GM18858 (cell line): ENCODE measurements around the gene FCHSD2.
"Not testable (repeated sequence)": the region's sequence is repeated elsewhere in the genome, so short reads cannot be mapped to it uniquely, and the experiment has no call there.

Experiments
- ATAC-seq: cut with Tn5 transposase; IDR thresholded peaks from one replicate; pipeline ENCODE4 v1.9.1; 2021; ENCODE audit not compliant: unreplicated experiment

FCHSD2 gene

GRCh38 chr11:72940417-72940816, 201.7 kb downstream of the FCHSD2 start:
- no peak for ATAC-seq

GRCh38 chr11:72939031-72939430, 203.1 kb downstream of the FCHSD2 start:
- ATAC-seq = no peak

GRCh38 chr11:72937439-72937838, 204.7 kb downstream of the FCHSD2 start:
- no peak for ATAC-seq

GRCh38 chr11:72935700-72936099, 206.4 kb downstream of the FCHSD2 start:
- no peak for ATAC-seq

- no peak for ATAC-seq
Measured at GRCh38 chr11:72932132-72932570, 210.0 kb downstream of the FCHSD2 start.

GRCh38 chr11:72930008-72930407, 212.1 kb downstream of the FCHSD2 start:
- no peak for ATAC-seq

- ATAC-seq = no peak
Measured at GRCh38 chr11:72929256-72929655, 212.9 kb downstream of the FCHSD2 start.

GRCh38 chr11:72927380-72927779, 214.7 kb downstream of the FCHSD2 start:
- ATAC-seq = no peak

GRCh38 chr11:72926076-72926475, 216.0 kb downstream of the FCHSD2 start:
- ATAC-seq = no peak

- ATAC-seq = no peak
Measured at GRCh38 chr11:72925656-72926055, 216.5 kb downstream of the FCHSD2 start.

GRCh38 chr11:72924568-72925190, 217.4 kb downstream of the FCHSD2 start:
- no peak for ATAC-seq

GRCh38 chr11:72921028-72921716, 220.9 kb downstream of the FCHSD2 start:
- ATAC-seq = no peak

- no peak for ATAC-seq
Measured at GRCh38 chr11:72920001-72920400, 222.1 kb downstream of the FCHSD2 start.

- no peak for ATAC-seq
Measured at GRCh38 chr11:72918851-72919250, 223.3 kb downstream of the FCHSD2 start.

- ATAC-seq = no peak
Measured at GRCh38 chr11:72912253-72912652, 229.9 kb downstream of the FCHSD2 start.

GRCh38 chr11:72909558-72910388, 232.3 kb downstream of the FCHSD2 start:
- not testable (repeated sequence) for ATAC-seq

- no peak for ATAC-seq
Measured at GRCh38 chr11:72908032-72908676, 234.0 kb downstream of the FCHSD2 start.

GRCh38 chr11:72904016-72904415, 238.1 kb downstream of the FCHSD2 start:
- no peak for ATAC-seq

- no peak for ATAC-seq
Measured at GRCh38 chr11:72901374-72901773, 240.7 kb downstream of the FCHSD2 start.

GRCh38 chr11:72900013-72900412, 242.1 kb downstream of the FCHSD2 start:
- ATAC-seq = no peak

- no peak for ATAC-seq
Measured at GRCh38 chr11:72899238-72899637, 242.9 kb downstream of the FCHSD2 start.
